Measurements from ENCODE around the gene ADAP2.
A peak's percentile ranks its signal among the peaks of the same experiment; 100 is the strongest.
"Not testable (repeated sequence)": the region's sequence is repeated elsewhere in the genome, so short reads cannot be mapped to it uniquely, and the experiment has no call there.

ADAP2 gene

DNA sequence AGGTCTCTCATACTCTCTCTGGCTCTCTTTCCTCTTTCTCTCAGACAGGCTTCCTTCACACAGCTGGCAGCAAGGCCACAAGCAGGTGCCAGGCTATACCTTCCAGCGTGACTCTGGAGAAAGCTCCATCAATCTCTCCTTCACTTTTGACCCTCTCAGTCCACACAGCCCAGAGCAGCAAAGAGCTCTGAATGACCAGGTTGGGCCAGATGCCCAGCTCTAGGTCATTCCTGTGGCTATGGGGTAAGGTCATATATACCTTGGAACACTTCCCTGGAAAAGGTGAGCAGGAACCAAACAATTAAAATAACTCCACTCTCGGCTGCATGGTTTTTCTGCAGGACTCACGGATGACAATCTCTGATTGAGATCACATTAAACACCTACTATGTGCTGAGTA lies 8.8 kb downstream of the ADAP2 start:
- no peak for DNase-seq

DNA sequence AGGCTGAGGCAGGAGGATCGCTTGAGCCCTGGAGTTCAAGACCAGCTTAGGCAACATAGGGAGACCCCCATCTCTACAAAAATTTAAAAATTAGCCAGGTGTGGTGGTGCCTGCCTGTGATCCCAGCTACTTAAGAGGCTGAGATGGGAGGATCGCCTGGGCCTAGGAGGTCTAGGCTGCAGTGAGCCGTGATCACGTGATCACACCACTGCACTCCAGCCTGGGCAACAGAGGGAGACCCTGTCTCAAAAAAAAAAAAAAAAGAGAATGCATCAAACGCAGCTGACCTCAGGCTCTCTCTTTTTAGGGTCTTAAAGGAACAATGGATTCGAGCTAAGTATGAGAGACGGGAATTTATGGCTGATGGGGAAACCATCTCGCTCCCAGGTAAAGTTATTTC lies 9.8 kb downstream of the ADAP2 start:
- not testable (repeated sequence) for DNase-seq

DNA sequence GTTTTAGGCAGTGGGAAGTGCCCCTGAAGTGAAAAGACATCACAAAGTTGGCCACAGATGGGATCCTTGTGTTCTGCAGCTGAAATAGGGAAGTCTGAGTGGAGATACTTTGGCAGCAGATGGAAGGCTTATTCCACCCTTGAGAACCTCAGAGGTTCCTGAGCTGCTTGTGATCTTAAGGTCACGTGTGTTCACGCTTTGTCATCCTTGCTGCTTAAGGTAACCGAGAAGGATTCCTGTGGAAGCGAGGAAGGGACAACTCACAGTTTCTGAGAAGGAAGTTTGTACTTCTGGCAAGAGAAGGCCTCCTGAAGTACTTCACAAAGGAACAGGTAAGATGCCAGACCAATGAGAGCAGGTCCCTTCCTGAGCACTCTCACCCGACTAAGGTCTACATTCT lies 12.2 kb downstream of the ADAP2 start:
- no peak for DNase-seq

DNA sequence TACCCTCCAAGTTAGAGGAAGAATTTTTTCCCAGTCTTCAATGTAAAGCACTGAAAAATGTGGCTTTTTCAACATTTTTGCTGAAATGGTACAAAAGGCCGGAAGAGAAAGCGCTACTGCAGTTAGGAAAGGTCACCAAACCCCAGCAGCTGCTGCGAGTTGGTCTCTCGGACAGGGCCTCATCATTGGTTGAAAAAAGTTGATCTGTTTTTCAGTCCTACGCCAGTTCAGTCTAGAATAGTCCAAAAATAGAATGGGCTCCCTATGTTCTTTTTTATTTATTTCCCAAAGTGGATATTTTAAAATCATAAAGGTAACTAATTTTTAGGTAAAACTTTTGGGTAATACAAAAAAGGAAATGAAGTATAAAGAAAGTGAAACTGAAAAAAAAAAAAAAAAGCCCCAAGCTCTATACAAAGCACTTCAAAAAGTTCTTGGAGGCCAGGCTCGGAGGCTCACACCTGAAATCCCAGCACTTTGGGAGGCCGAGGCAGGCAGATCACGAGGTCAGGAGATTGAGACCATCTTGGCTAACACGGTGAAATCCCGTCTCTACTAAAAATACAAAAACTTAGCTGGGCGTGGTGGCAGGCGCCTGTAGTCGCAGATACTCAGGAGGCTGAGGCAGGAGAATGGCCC lies 17.4 kb downstream of the ADAP2 start:
- no peak for DNase-seq

DNA sequence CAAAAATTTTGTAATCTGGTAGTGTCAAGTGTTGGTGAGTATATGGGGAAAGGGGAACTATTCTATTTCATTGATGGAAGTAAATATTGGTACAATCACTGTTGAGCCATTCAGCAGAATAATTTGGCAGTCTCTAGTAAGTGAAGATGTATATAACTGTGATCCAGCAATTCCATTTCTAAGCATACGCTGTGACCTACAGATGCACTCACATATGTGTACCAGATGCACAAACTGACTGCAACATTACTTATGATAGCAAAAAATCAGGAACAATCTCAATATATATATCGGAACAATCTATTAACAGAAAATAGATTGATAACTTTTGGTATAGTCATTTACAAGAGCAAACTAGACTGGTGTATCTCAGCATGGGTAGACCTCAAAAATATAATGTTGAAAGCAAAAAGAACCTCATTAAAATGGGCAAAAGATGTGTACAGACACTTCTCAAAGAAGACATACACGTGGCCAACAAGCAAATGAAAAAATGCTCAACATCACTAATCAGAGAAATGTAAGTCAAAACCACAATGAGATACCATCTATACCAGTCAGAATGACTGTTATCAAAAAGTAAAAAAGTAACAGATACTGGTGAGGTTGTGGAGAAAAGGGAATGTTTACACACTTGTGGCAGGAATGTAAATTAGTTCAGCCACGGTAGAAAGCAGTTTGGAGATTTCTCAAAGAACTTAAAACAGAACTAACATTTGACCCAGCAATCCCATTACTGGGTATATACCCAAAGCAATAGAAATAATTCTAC lies 20.7 kb downstream of the ADAP2 start:
- DNase-seq, result no peak

DNA sequence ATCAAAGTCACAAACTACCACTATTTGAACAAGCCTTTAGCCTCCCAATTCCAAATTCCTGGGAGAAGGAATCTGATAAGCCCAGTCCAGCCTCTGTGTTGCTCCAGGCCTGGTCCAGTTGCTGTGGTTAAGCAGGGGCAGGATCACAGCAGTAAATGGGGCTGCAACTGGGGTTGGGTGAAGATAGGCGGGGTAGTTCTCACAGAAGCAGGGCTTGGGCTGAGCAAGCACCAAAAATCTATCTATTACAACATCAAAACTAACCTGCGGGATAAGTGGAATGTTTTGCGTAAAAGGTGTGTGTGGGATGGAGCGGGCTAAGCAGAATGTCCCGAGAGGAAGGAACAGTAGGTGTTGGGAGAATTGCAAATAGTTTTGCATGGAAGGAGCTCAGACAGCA lies 26.1 kb downstream of the ADAP2 start:
- DNase-seq, result no peak

DNA sequence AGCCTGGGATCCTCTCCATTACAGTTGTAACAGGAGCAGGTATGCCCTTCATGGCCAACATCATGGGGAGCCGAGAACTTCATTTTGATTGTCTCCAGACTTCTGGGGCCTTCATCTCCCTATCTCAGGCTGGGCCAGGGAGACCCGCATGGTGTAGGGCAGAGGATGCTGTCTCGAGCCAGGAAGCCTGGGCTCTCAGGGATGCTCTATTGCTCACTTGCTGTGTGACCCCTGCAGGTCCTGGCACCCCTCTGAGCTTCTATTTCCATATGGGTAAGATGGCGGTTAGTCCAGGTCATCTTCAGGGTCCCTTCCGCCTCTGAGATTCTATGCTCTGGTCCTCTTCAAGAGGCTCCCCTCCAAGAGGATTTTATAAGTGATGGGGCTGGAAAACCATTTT lies 28.4 kb downstream of the ADAP2 start:
- no peak for DNase-seq

DNA sequence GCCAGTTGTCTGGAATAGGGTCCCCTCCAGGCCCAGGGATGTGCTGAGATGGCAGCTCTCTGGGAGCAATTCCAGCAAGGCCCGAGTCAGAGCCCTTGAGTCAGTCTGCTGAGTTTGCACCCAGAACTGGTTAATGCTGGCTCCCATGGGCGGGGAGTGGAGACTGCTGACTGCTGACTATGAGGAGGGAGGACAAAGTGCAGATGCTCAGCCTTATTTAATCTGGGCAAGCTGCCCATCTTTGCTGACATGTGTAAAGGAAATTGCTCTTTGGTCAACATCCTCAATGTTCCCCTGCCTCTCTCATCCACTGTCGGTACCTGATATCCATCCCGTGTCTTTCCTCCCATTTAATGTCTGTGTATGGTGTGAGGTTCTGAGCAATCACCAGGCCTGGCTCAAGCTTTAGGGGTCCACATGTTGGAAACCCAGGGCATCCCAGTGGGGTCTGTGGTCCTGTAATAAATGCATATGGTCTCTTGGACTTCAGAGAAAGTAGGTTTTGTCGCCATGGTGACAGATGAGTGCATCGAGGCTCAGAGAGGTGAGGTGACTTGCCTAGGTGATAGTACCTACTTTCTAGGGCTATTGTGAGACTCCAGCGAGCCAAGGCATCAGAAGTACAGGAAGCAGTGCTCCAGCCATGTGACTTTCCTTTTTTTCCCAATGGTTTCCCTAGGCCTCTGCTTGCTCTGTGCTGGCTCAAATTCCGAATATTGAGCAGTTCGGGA lies 29.1 kb downstream of the ADAP2 start:
- no peak for DNase-seq

DNA sequence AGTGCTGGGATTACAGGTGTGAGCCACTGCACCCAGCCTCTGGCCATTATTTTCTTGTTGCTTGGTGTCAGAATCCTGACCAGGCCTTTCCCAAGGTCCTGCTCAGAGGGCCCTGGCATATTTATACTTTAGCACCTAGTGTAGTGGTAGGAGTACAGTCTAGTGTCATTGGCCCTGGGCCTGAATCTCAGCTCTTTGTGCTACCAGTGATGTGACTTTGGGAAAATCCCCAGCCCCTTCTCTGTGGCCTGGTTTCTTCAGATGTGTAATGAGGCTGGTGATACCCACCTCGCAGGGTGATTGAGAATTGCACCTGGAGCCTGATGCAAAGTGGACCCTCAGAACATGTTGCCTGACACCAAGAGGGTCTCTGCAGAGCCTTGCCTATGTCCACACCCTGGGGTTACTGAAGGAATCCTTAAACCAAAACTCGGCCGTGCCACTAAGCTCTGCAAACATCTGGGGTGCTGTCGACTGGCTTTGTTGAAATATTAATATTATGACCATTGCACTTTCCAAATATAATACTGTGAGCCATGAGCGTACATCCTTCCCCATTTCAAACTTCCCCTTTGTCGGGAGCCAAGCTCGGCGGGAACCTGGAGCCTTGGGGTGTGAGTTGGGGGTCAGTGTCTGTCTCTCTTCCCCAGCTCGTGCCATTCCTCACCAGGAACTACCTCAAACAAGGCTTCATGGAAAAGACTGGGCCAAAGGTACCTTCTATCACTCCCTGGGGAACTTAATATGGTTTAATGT lies 31.1 kb downstream of the ADAP2 start:
- no peak for DNase-seq

DNA sequence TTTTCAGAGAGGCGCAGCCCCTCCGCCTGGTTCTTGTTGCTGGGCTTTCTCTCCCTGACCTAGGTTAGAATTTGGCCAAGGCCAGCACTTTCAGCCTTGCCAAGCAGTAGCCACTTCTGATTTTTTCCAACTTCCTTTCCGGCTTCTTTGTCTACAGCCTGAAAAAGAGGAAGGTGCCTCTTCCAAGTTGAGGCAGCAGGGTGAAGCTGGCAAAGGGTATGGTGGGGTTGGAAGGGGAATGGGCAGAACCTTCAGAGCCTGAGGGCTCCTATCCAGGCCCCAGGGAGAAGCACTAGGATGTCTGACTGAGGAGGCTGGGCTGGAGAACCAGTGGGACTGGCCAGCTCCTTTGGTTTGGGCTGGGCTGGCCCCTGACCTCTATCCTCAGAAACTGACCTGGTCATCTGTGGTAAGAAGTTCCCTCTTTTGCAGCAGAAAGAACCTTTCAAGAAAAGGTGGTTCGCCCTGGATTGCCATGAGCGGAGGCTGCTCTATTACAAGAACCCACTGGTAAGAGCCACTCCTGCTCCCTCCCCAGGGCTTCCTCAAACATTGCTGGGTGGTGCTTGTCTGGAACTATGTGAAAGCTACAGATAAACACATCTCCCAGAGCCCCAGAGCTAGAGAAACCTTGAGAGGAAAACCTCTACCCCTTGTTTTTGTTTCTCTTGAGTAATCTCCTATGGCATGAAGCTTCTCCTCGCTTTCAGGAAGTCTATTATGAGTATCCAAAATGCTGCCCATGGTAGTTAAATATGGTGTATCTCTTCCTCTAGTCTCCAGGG lies 32.5 kb downstream of the ADAP2 start:
- DNase-seq, result no peak

DNA sequence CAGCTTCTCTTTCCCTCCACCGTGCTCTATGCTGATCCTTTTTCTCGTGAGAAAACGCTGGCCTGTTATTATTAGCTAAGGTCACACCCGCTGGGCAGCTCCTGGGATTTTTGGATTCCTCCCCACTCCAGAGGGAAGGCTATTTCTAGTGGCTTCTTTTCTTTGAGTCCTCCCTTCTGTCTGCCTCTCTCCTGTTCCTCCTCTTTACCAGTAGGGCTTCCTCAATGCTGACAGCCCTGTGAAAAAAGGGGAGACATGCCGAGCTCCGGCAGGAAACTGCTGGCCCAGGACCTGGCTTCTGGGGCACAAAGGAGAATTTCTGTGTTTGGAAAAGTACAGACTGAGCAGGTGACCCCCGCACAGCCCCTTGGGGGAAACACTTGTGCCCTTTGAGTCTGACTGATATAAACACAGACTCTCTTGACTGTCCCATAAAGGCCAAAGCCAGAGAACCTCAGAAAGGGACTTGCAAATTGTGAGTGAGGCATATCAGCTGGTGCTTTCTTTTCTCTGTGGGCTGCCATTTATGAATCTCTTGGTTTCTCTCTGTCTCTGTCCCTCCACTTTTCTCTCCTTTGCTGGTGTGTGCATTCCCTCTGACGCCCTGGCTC lies 35.1 kb downstream of the ADAP2 start:
- no peak for DNase-seq

DNA sequence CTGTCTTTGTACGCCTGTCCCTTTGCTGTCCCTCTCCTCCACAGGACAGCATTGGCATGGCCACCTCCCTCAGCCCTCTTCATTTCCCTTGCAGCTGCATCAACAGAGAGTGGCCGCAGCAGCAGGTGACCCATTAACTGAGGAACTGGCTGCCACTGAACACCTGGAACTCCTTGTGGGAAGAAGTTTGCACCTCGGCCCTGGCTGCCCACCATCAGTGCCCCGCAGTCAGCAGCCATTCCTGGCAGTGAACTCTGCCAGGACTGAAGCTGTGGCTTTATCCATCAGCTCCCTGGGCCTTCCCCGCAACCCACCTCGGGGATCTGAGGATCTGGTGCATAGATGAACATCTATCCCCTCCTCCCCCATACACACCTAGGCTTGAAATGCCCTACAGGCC lies 36.0 kb downstream of the ADAP2 start:
- no peak for DNase-seq

DNA sequence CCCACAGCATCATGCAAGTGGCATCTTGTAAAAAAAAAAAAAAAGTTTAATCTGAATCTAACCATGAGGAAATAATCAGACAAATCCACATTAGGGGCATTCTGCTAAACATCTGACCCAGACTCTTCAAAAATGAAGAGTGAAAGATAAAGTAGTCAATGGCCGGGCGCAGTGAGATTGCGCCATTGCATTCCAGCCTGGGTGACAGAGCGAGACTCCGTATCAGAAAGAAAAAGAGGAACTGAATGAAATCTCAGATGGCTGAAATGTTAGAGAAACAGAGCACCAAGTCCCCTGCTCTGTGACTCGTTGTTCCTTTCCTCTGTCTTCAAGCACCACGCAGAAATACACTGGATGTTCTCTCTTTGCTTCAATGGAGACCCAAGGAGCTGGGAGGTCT lies 36.4 kb downstream of the ADAP2 start:
- no peak for DNase-seq

DNA sequence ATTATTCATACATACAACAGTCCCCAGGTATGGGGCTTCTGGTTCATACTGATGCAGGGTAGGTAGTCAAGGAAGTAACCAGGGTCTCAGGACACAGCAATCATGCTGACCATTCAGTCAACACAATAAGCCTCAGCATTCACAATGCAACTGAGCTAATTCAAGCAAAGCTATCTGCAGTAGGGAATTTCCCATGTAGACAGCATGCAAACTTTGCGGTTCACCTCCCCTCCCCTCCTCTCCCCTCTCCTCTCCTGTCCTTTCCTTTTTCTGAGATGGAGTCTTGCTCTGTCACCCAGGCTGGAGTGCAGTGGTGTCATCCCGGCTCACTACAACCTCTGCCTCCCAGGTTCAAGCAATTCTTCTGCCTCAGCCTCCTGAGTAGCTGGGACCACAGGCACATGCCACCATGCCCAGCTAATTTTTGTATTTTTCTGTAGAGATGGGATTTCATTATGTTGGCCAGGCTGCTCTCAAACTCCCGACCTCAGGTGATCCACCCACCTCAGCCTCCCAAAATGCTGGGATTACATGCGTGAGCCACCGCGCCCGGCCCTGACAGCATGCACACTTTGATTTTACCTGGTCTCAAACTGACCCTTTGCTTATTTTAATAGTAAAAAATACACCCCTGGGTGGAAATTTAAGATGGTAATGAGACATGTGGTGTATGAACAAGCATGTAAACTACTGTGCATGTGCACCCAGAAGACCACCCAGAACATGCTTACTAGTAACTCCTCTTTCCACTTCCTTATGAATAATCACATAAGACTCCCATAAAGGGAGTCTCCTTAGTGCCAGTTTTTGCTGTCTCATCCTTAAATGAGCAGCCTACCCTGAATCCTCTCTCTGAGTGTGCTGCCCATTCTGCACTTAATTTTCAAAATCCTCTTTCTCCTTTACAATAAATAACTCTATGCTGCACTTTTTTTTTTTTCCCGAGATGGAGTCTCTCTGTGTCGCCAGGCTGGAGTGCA lies 39.8 kb downstream of the ADAP2 start:
- DNase-seq, result no peak

DNA sequence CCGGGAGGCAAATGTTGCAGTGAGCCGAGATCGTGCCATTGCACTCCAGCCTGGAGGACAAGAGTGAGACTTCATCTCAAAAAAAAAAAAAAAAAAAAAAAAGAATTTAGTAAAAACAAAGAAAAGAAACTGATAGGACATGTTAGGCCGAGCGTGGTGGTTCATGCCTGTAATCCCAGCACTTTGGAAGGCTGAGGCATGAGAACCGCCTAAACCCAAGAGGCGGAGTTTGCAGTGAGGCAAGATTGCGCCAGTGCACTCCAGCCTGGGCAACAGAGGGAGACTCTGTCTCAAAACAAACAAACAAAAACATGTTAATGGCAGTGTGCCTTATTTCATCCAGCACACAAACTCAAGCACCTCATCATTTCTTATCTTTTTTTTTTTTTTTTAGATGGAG lies 42.6 kb downstream of the ADAP2 start:
- not testable (repeated sequence) for DNase-seq

DNA sequence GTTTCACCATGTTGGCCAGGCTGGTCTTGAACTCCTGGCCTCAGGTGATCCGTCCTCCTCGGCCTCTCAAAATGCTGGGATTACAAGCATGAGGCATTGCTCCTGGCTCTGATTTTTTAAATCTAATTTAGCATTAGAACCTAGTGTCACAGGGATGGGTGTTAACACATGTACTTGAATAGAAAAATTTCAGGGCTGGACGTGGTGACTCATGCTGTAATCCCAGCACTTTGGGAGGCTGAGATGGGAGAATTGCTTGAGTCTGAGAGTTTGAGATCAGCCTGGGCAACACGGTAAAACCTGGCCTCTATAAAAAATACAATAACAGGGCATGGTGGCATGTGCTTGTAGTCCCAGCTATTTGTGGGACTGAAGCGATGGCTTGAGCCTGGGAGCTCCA lies 43.1 kb downstream of the ADAP2 start:
- no peak for DNase-seq

DNA sequence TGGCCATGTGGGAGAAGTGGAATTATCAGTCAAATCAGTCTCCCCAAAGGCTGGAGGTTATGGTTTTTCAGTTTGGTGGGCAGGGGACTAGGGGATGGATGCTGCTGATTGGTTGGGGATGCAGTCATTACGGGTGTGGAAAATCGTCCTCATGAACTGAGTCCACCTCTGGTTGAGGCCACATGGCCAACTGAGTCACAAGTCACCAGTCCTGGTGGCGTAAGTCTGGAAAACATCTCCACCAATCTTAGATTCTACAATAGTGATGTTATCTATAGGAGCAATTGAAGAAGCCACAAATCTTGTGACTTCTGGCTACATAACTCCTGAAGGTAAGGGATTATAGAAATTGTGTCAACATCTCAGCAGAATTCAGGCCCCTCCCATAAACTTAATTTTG lies 43.9 kb downstream of the ADAP2 start:
- no peak for DNase-seq

DNA sequence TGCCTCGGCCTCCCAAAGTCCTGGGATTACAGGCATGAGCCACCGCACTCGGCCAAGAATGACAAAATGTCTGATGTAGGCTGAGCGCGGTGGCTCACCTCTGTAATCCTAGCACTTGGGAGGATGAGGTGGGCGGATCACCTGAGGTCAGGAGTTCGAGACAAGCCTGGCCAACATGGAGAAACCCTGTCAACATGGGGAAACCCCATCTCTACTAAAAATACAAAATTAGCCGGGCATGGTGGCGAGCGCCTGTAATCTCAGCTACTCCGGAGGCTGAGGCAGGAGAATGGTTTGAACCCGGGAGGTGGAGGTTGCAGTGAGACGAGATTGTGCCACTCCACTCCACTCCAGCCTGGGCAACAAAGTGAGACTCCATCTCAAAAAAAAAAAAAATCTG lies 46.2 kb downstream of the ADAP2 start:
- not testable (repeated sequence) for DNase-seq

DNA sequence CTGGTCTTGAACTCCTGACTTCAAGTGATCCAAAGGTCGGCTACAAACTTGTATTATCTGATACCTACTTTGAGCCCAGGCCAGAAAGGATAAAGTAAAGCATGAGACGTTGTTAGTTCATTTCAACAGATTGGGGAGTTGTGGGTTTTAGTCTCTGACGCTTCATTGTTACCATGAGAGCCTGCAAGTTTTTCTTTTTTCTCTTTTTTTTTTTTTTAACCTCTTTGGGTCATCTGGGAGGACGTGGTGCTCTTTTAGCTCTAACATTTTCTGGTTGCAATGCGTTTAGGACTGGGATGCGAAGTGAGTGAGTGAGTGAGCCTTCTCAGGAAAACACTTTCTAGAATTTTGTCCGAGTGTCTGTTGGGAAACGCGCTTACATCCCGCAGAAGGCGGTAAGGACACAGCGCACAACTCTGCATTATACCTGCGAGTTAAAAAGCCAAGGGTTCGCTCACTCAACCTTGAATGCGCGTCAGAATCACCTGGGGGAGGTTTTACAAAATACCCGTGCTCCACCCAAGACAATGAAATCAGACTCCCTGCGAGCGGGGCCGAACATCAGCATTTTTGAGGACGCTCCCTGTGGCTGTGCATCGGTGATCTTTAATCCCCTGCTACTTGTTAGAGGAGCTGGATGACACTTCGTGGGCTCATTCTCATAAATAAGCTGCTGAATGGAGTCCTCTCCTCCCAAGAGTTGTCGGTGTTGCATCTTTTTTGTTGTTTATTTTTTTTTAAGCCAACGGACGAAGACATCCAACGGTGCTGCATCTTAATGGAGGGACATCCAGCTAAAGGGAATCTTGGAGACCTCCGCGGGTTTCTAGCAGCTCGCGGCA lies 48.5 kb downstream of the ADAP2 start:
- peak; percentile 62 for DNase-seq

All from NCI-H2171 treated with DMSO at 0.1 percent for 48 hours (cell line).